NB4 (cell line): ENCODE results near the gene ITPR2.

ENCODE experiments used
- DNase-seq: peaks from one replicate; pipeline ENCODE4 v3.0.0; 2010; ENCODE audit warnings: low read depth
- H3K4me3 ChIP-seq: one replicate; pipeline ENCODE4 v1.5.1; 2011; ENCODE audit warnings: mild to moderate bottlenecking, low read depth, low read length, moderate library complexity
- MYC ChIP-seq: IDR thresholded peaks from 2 replicates; pipeline ENCODE4 v1.6.1; 2011; ENCODE audit warnings: low read depth, low read length
- POLR2A ChIP-seq: IDR thresholded peaks from 2 replicates; pipeline ENCODE4 v1.6.1; 2011; ENCODE audit warnings: mild to moderate bottlenecking; ENCODE audit not compliant: insufficient read length; ENCODE audit errors: extremely low read depth
- TF ChIP-seq, protein P1 (sequence below): IDR thresholded peaks from one replicate; pipeline ENCODE4 v1.5.1; 2012; ENCODE audit warnings: low read depth, low read length
- TF ChIP-seq, protein P2 (sequence below): IDR thresholded peaks from 2 replicates; pipeline ENCODE4 v1.6.1; 2011; ENCODE audit warnings: low read depth, low read length

Gene ITPR2

DNA sequence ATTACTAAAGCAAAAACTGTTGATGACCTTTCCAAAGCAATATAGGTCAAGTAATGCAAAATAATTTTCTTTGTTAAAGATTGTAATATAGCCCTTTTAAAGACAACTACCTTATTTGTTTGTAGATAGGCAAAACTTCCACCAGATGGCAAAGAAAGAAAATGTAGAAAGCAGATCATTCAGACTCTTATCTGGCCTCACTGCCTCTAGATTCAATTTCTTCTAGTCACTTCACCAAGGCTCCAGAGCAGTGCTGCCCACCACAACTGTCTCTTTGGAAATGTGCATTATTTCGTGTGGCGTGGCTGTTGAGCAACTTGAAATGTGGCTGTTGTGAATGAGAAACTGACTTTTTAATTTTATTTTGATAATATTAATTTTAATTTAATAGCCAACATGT, 127.1 kb downstream of the ITPR2 start:
- DNase-seq: peak; percentile 36
- H3K4me3 ChIP-seq: no peak overlapping the region
- TF ChIP-seq POLR2A (no peak), MYC (no peak)
- TF ChIP-seq, protein P1, sequence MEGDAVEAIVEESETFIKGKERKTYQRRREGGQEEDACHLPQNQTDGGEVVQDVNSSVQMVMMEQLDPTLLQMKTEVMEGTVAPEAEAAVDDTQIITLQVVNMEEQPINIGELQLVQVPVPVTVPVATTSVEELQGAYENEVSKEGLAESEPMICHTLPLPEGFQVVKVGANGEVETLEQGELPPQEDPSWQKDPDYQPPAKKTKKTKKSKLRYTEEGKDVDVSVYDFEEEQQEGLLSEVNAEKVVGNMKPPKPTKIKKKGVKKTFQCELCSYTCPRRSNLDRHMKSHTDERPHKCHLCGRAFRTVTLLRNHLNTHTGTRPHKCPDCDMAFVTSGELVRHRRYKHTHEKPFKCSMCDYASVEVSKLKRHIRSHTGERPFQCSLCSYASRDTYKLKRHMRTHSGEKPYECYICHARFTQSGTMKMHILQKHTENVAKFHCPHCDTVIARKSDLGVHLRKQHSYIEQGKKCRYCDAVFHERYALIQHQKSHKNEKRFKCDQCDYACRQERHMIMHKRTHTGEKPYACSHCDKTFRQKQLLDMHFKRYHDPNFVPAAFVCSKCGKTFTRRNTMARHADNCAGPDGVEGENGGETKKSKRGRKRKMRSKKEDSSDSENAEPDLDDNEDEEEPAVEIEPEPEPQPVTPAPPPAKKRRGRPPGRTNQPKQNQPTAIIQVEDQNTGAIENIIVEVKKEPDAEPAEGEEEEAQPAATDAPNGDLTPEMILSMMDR: no peak
- TF ChIP-seq, protein P2, sequence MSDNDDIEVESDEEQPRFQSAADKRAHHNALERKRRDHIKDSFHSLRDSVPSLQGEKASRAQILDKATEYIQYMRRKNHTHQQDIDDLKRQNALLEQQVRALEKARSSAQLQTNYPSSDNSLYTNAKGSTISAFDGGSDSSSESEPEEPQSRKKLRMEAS: no peak

DNA sequence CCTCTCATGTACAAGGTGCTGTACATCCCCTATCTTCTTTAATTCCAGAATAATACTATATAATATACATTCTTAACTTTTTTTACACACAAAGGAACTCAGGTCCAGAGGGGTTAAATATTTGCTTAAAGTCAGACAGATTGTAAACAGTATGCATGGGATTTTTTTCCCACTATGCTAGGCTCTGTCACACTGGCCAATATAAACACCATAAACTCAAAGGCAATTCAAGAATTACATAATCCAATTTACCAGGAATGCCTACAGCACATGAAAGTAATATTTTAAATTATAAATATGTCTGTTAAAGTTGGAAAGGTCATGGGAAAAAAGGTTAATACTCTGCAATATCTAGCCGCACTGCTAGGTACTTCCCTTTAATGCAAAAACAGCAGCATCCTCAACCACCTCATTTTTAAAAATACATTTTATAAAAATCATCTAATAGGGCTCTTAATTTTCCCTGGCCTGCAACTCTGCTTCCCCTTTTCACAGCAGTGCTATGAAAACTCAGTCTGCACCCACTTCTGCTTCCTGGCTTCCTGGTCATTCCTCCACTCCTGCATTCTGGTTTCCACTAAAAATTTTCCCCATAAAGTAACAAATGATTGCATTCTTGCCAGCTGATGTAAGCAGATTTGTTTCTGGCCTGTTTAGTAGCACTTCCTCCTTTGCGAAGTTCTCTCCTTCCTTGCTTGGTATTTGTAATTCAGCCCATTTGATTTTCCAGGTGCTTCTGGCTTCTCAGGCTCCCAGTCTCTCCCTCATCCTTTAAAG, 128.1 kb downstream of the ITPR2 start:
- DNase-seq: peak; percentile 53
- no peak for TF ChIP-seq POLR2A
- TF ChIP-seq, protein P2: no peak
- TF ChIP-seq, protein P1: no peak

DNA sequence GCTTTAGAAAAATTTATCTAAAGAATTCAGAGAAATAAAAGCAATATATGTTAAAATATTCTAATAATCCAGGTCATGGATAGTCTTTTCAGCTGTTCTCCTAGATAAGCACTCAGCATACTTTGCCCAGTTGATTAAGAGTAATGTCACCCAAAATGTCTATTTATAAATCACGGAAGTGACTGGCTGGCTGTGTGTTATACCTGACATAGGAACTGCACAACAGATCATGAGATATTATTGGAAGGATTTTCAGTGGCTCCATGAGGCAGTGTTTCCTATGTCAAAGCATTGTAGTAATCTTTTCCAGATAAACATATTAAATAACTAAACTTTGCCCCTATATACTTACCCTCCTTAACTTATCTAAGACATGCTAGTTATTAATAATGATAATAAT, 128.8 kb downstream of the ITPR2 start:
- DNase-seq: no peak
- no peak overlapping the region for H3K4me3 ChIP-seq
- TF ChIP-seq, protein P1: no peak
- TF ChIP-seq MYC (no peak), POLR2A (no peak)
- TF ChIP-seq, protein P2: no peak

More for the DNA sequence above, 128.1 kb downstream of the ITPR2 start:
- H3K4me3 ChIP-seq: no peak overlapping the region

DNA sequence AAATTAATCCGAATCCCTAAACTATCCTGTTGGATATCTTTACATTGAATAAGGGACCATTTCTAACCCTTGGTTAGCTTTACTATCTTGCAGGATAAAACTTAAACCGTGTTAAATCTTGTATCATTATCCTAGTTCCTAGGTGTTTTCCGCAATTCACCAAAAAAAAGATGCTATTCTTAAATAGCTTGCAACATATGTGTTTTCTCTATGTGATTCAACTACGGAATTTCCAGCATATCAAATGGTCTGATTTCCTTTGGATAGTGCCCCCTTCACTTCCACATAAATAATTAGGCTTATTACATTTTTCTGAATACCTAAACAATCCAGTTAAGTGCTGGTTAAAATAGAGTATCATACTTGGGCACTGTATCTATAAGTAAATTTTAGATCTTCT, 130.3 kb downstream of the ITPR2 start:
- DNase-seq: no peak
- no peak for TF ChIP-seq POLR2A
- no peak for TF ChIP-seq MYC
- TF ChIP-seq, protein P2: no peak
- TF ChIP-seq, protein P1: no peak
- H3K4me3 ChIP-seq: no peak overlapping the region

DNA sequence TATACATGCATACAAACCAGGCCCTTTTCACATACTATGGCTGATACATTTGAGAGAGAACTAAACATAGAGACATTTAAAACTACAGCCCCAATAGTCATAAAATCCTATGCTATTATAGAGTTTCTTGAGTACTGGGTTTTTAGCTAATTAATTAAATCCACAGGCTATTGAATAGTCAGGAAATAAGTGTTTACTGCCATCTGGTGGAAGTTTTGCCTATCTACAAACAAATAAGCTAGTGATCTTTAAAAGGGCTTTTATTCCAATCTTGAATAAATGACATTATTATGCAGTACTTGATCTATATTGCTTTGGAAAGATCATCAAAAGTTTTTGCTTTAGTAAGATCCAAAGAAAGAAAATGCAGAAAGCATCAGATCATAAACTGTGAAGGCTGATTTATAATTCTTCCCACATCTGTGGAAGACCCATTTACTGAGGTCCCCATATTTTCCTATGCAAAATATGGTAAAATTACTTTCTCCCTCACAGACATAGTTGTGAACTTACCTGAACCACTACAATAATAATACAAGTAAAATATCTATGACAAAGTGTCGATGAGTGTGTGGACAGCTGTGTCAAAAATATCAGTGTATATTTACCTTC, 131.3 kb downstream of the ITPR2 start:
- TF ChIP-seq, protein P2: no peak
- TF ChIP-seq MYC (no peak), POLR2A (no peak)
- TF ChIP-seq, protein P1: peak; percentile 54
- H3K4me3 ChIP-seq: no peak overlapping the region
- DNase-seq: peak; percentile 80
